Adrenal gland (tissue), 5 donors: ENCODE measurements around the gene C9orf50.

ENCODE experiments used
- CTCF ChIP-seq, 6 experiments: fragments of 450-650 bp in 4 of 6; fragments of 200-600 bp in 2 of 6; sonication (generic) in 1 of 6; IDR thresholded peaks; 1 replicate in 5 of 6; 2 replicates in 1 of 6; pipeline versions ENCODE4 v1.5.1 to v1.8.0; 2016 to 2021; ENCODE audit warnings: antibody characterized with exemption in 6 of 6, mild to moderate bottlenecking in 2 of 6, moderate library complexity in 1 of 6
- POLR2A ChIP-seq, 2 donors: fragments of 450-650 bp; IDR thresholded peaks; one replicate each; pipeline ENCODE4 v1.6.1; 2017; ENCODE audit warnings: antibody characterized with exemption in 2 of 2, mild to moderate bottlenecking in 2 of 2, moderate library complexity in 1 of 2
- donor health status: DM: no; HTN: no; CAD: no.

DNA sequence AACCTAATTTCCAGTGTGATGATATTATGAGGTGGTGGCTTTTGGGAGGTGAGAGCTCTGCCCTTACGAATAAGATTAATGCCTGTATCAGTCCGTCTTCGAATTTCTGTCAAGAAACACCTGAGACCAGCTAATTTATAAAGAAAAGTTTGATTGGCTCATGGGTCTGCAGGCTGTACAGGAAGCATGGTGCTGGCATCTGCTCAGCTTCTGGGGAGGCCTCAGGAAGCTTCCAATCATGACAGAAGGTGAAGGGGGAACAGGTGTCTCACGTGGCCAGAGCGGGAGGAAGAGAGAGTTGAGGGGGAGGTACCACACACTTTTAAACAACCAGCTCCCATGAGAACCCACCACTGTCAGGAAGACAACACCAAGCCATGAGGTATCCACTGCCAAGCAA is 46.9 kb downstream of the C9orf50 start:
- TF ChIP-seq CTCF (IDR thresholded peaks at IDR 0.05) (no peak), POLR2A (IDR thresholded peaks at IDR 0.05) (no peak)
